SK-N-SH (cell line): ENCODE measurements around the gene PLAAT4. TPM values are rescaled to one million over a fixed set of nuclear protein-coding genes. Genes with fewer than 3 reads are reported as not detected.
A peak's percentile ranks its signal among the peaks of the same experiment; 100 is the strongest.
"Not testable (repeated sequence)": the region's sequence is repeated elsewhere in the genome, so short reads cannot be mapped to it uniquely, and the experiment has no call there.

Source experiments
- CTCF ChIA-PET: fragments of 300-600, 350-600 bp; formaldehyde crosslinking; extraction: SDS; loops from one replicate; lab custom pipeline; 2021; lab: Yijun Ruan, JAX
- POLR2A ChIA-PET: fragments of 350-600 bp; sonication (Branson Sonifier 250); formaldehyde crosslinking; extraction: SDS; loops from one replicate; lab custom pipeline; 2020; ENCODE audit warnings: antibody characterized with exemption, inconsistent platforms; lab: Yijun Ruan, JAX
- DNase-seq: peaks from one replicate; pipeline ENCODE4 v3.0.0; 2012
- H2AFZ ChIP-seq: fragments of 200-600 bp; sonication (generic); 2 replicates; pipeline ENCODE4 v1.8.1; 2016; ENCODE audit warnings: antibody characterized with exemption, mild to moderate bottlenecking, low read depth
- H3F3A ChIP-seq: fragments of 200-600 bp; sonication (generic); replicated peaks from 2 replicates; pipeline ENCODE3; 2016; ENCODE audit warnings: antibody characterized with exemption, mild to moderate bottlenecking; ENCODE audit not compliant: insufficient read depth
- H3K27ac ChIP-seq, 2 experiments: fragments of 200-500 bp in 1 of 2; fragments of 200-600 bp in 1 of 2; sonication (Bioruptor generic) in 1 of 2; sonication (generic), shearing (Covaris generic) in 1 of 2; 2 replicates each; pipeline versions ENCODE4 v1.5.1 to v1.6.1; 2014 to 2016; ENCODE audit warnings: low read depth in 2 of 2, inconsistent platforms in 1 of 2, low read length in 1 of 2, mild to moderate bottlenecking in 1 of 2, mixed read lengths in 1 of 2
- H3K27me3 ChIP-seq: fragments of 200-600 bp; sonication (generic), shearing (Covaris generic); 2 replicates; pipeline ENCODE4 v1.6.1; 2016; ENCODE audit warnings: mixed run types; ENCODE audit not compliant: insufficient read depth
- H3K36me3 ChIP-seq, 2 experiments: fragments of 200-500 bp in 1 of 2; fragments of 200-600 bp in 1 of 2; sonication (Bioruptor generic) in 1 of 2; sonication (generic) in 1 of 2; replicated peaks in 1 of 2; 2 replicates each; pipeline versions ENCODE3 to v1.5.1; 2014 to 2016; ENCODE audit warnings: low read length in 1 of 2, mild to moderate bottlenecking in 1 of 2; ENCODE audit not compliant: insufficient read depth in 2 of 2, control insufficient read depth in 1 of 2
- H3K4me1 ChIP-seq, 2 experiments: fragments of 200-500 bp in 1 of 2; fragments of 200-600 bp in 1 of 2; sonication (Bioruptor generic) in 1 of 2; sonication (generic), shearing (Covaris generic) in 1 of 2; 2 replicates each; pipeline versions ENCODE4 v1.5.1 to v1.6.1; 2014 to 2016; ENCODE audit warnings: low read depth in 1 of 2, low read length in 1 of 2, mixed run types in 1 of 2; ENCODE audit not compliant: insufficient read depth in 2 of 2, control insufficient read depth in 1 of 2
- H3K4me2 ChIP-seq: fragments of 200-600 bp; sonication (generic), shearing (Covaris generic); 2 replicates; pipeline ENCODE4 v1.6.1; 2017; ENCODE audit warnings: mixed run types
- H3K4me3 ChIP-seq, 2 experiments: fragments of 200-500 bp in 1 of 2; fragments of 200-600 bp in 1 of 2; sonication (Bioruptor generic) in 1 of 2; sonication (generic), shearing (Covaris generic) in 1 of 2; 2 replicates each; pipeline versions ENCODE4 v1.5.1 to v1.8.1; 2014 to 2016; ENCODE audit warnings: low read depth in 2 of 2, inconsistent platforms in 1 of 2, low read length in 1 of 2, mild to moderate bottlenecking in 1 of 2, mixed read lengths in 1 of 2, moderate library complexity in 1 of 2
- H3K79me2 ChIP-seq: fragments of 200-600 bp; sonication (generic); 2 replicates; pipeline ENCODE4 v1.8.1; 2017; ENCODE audit warnings: mild to moderate bottlenecking; ENCODE audit not compliant: insufficient read depth
- H3K9ac ChIP-seq: fragments of 200-600 bp; sonication (generic); 2 replicates; pipeline ENCODE4 v1.6.1; 2017; ENCODE audit warnings: mixed run types
- H3K9me2 ChIP-seq: fragments of 200-600 bp; sonication (generic); 2 replicates; pipeline ENCODE4 v1.6.1; 2017; ENCODE audit warnings: mixed run types
- H3K9me3 ChIP-seq: fragments of 200-600 bp; sonication (generic); 2 replicates; pipeline ENCODE4 v1.6.1; 2017; ENCODE audit warnings: mixed run types, mild to moderate bottlenecking, moderate library complexity
- H4K20me1 ChIP-seq: fragments of 200-600 bp; sonication (generic); 2 replicates; pipeline ENCODE4 v1.6.1; 2017; ENCODE audit warnings: mild to moderate bottlenecking, mixed run types; ENCODE audit not compliant: insufficient read depth
- CHD2 ChIP-seq: fragments of 150-350 bp; IDR thresholded peaks from 2 replicates; pipeline ENCODE4 v1.6.1; 2018; ENCODE audit warnings: low read length; ENCODE audit not compliant: partially characterized antibody
- GATA2 ChIP-seq: sonication (generic); formaldehyde crosslinking; IDR thresholded peaks from 2 replicates; pipeline ENCODE4 v1.5.0; 2020; ENCODE audit warnings: mild to moderate bottlenecking, missing genetic modification reagents
- MEF2A ChIP-seq: IDR thresholded peaks from 2 replicates; pipeline ENCODE4 v1.4.0; 2012; ENCODE audit warnings: low read depth, borderline replicate concordance
- NFIC ChIP-seq: IDR thresholded peaks from 2 replicates; pipeline ENCODE4 v1.4.0; 2012; ENCODE audit warnings: borderline replicate concordance
- PBX3 ChIP-seq: IDR thresholded peaks from 2 replicates; pipeline ENCODE4; 2012
- RXRA ChIP-seq: IDR thresholded peaks from 2 replicates; pipeline ENCODE4 v1.4.0; 2012; ENCODE audit warnings: low read depth, mild to moderate bottlenecking, borderline replicate concordance
- SMC3 ChIP-seq: IDR thresholded peaks from 2 replicates; pipeline ENCODE4 v1.6.1; 2012; ENCODE audit warnings: low read depth, low read length, improper control_type of control experiment
- USF1 ChIP-seq: IDR thresholded peaks from 2 replicates; pipeline ENCODE4 v1.4.0; 2012; ENCODE audit warnings: low read depth, borderline replicate concordance
- WGBS: methylation state at CpG from one replicate; pipeline ENCODE4 v1.1.6; 2017; ENCODE audit warnings: low lambda C conversion rate; 5-methylcytosine and 5-hydroxymethylcytosine counted together
- polyA plus RNA-seq, 3 experiments: library from polyadenylated mRNA; depleted of rRNA; stranded (reverse); fragments of >200 nt; gene quantifications; 2 replicates each; pipeline ENCODE4 v1.2.3, GENCODE V29; 2012

Gene PLAAT4
- polyA plus RNA-seq, 1 of the 3 experiments (the other 2 are of a cell fraction), result 5.6 TPM

DNA sequence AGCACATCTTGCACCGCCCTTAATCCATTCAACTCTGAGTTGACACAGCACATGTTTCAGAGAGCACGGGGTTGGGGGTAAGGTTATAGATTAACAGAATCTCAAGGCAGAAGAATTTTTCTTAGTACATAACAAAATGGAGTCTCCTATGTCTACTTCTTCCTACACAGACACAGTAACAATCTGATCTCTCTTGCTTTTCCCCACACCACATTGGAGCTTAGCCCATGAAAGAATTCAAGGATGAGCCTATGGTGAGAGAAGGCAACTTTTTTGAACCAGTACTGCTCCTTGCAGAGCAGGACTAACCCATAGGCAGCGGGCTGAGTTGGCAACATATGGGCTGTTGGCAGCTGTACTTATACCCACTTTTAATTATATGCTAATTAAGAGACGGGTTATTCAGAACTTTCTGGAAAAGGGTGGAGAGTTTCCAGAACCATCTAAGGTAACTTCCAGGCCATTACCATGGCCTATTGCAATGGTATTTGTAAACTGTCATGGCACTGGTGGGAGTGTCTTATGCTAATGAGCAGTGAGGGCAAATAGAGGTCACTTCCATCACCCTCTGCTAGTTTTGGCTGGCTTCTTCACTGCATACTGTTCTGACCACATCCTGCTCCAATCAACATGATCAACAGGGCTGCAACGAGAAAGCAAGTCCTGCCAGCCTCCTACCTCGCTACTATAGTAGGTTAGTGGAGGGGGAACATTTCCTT, 5.4 kb upstream of the PLAAT4 start:
- DNase-seq, H2AFZ ChIP-seq, H3K27me3 ChIP-seq, H3K9me3 ChIP-seq, CTCF ChIA-PET, POLR2A ChIA-PET, H3K9me2 ChIP-seq, H4K20me1 ChIP-seq, H3K36me3 ChIP-seq, H3K4me3 ChIP-seq, H3F3A ChIP-seq, H3K79me2 ChIP-seq, H3K27ac ChIP-seq, H3K4me1 ChIP-seq, H3K9ac ChIP-seq: not testable (repeated sequence)
- 0 out of 2 replicates have a peak overlapping the region, but pooled peaks have one; percentile 33 for H3K4me2 ChIP-seq
- TF ChIP-seq NFIC (0 out of 2 replicates have a peak, but pooled peaks have one; percentile 22), RXRA (peak; percentile 66; the same call in 1 of the 2 replicates)
- WGBS, result 40% methylated on average over 4 of the region's 6 CpGs

DNA sequence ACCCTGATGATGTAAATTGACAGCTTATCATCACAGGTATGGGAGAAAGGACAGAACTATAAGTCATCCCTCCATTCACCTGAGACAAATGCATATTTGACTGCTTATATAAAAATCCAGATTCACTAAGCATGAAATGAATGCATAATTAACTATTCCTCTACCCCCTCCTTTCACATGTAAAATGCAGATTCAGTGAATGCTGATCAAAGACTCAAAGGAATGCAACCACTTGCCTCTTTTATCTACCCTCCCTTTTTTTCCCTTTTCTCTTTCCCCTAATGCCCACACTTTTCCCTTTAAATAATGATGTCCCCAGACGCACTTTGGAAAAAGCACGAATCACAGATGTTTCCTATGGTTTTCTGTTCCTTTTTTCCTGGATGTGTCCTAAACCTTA, 4.5 kb upstream of the PLAAT4 start:
- Histone ChIP-seq H3K4me3 (no peak overlapping the region), H4K20me1 (no peaks in the 10 kb centered on the region), H3K9ac (no peak overlapping the region), H3K9me2 (no peaks in the 10 kb centered on the region), H2AFZ (no peak overlapping the region), H3K79me2 (no peaks in the 10 kb centered on the region), H3K27ac (no peak overlapping the region)
- WGBS, result 70% methylated on average over 2 of the region's 2 CpGs
- TF ChIP-seq GATA2 (CRISPR knock-in tag) (no peak), CHD2 (no peak), MEF2A (no peak), USF1 (no peak), SMC3 (no peak), PBX3 (no peak)
- TF ChIP-seq, all 33 proteins: peak for 0
- Histone ChIP-seq H3F3A (no peaks in the 10 kb centered on the region), H3K27me3 (no peaks in the 10 kb centered on the region), H3K4me1 (peaks cover 0 to 7% of the 10 kb centered on the region in 2 experiments; a peak in 1 of 4 replicates), H3K9me3 (no peaks in the 10 kb centered on the region), H3K36me3 (no peaks in the 10 kb centered on the region), H3K4me2 (no peak overlapping the region)
- CTCF ChIA-PET, result interaction anchor here (1.0 kb wide), 1 partner anchor 104 kb away, joined by 3 read pairs; no protein-coding TSS in a partner anchor
- DNase-seq, result no peak
- POLR2A ChIA-PET, result no interaction called here
